ENCODE results near the gene NT5DC2.

Gene NT5DC2

DNA sequence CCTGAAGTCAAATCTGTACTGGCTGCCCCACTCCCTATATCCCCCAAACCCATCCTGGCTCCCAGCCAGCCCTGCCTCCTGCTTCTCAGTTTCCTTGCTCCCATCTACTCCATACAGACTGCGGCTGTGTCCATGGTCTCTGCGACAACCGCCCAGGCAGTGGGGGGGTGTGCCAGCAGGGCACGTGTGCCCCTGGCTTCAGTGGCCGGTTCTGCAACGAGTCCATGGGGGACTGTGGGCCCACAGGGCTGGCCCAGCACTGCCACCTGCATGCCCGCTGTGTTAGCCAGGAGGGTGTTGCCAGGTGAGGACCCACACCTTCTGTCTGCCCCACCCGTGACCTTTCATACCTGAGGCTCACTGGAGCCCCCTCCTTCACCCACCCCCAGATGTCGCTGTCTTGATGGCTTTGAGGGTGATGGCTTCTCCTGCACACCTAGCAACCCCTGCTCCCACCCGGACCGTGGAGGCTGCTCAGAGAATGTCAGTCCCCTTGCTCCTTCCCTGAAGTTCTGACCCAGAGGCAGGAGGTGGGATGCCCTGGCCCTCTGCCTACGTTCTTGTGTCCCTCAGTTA, 23.8 kb downstream of the NT5DC2 start:
- no peak for FAIRE-seq

DNA sequence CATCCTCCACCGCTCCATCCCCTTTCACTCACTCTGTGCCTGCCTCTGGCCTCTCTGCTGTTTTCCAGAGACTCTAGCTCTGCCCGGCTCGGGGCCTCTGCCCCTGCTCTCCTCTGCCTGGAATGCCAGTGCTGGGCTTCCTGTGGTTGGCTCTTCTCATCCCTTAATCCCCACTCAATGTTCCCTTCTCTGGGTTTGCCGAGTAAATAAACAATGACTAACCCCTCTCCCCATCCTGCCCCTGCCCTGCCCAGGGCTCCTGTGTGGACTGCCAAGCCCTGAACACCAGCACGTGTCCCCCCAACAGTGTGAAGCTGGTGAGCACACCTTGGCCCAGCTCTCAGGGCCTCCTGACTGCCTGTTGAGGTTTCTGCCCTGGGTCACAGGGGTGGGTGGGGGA, 26.3 kb downstream of the NT5DC2 start:
- FAIRE-seq, result no peak

DNA sequence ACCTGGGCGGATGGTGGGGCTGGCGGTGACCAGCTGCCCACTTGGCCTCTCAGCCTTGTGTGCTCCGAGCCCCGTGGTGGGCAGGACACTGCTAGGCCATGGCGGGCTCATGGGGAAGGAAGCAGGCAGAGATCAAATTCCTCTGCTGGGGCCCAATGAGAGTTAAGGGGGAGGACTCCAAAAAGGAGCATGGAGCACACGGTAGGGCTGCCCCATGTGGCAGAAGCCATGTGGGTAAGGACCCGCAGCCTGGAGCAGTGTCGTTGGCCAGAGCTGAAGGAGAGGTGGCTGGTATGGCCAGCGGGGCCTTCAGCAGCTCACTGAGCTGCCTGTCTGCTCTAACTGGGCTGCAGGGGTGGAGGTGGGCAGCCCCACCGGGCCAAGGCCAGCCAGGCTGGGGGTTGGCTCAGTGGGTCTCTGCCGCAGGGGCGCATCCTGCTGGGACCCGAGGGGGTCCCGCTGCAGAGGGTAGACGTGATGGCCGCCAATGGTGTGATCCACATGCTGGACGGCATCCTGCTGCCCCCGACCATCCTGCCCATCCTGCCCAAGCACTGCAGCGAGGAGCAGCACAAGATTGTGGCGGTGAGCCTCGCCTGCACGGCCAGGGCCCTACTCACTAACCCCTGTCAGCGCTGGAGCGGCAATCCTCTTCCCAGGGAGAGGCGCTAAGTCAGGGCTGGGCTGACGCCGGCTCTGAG, 27.2 kb downstream of the NT5DC2 start:
- no peak for FAIRE-seq

DNA sequence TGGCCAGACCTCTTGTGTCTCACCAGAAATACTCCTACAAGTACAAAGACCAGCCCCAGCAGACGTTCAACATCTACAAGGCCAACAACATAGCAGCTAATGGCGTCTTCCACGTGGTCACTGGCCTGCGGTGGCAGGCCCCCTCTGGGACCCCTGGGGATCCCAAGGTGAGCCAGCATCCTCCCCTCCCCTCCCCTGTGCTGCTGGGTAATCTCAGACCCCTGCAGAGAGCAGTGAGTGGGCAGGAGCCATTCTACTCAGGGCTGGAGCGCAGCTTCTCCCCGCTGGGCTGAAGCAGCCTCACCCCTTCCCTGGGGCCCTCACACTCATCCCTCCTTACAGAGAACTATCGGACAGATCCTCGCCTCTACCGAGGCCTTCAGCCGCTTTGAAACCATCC, 28.7 kb downstream of the NT5DC2 start:
- no peak for FAIRE-seq

DNA sequence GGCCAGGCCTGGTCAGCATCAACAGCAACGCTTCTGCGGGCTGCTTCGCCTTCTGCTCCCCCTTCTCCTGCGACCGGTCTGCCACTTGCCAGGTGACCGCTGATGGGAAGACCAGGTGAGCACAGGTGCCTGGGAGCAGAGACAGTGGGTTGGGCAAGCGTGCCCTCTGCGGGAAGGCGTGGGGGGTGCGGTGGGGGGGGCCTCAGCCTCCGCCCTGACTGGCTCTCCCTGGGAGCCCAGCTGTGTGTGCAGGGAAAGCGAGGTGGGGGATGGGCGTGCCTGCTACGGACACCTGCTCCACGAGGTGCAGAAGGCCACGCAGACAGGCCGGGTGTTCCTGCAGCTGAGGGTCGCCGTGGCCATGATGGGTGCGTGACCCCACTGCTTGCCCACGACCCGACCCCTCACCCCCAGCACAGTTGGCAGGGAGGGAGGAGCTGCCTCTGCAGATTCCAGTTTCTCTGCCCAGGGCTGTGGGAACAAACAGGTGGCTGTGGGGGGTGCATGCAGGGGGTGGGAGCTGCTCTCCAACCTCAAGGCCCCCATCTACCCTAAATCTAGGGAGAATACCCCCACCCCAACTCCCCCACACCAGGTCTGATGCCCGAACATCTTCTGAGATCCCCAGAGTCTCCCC, 29.8 kb downstream of the NT5DC2 start:
- FAIRE-seq, result no peak

DNA sequence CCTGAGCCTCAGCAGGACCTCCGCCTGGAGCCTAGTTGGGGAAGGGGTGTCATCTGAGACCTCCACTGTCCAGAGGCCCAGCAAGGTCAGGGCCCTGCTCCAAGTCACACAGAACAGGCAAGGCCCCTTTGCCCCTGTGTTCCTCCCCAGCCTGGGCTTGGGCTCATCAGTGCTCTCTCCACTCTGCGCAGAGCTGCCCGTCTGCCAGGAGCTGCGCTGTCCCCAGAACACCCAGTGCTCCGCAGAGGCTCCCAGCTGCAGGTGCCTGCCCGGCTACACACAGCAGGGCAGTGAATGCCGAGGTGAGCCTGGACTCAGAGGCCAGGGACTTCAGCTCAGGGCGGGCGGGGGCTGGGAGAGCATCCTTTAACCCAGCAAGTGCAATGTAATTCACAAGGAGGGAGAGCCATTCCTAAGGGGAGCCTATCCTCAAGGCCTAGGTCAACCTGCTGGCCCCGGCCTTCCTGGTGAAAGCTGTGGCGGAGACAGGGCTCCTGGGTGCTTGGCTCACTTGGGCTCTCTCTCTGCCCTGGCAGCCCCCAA, 30.8 kb downstream of the NT5DC2 start:
- FAIRE-seq, result no peak

DNA sequence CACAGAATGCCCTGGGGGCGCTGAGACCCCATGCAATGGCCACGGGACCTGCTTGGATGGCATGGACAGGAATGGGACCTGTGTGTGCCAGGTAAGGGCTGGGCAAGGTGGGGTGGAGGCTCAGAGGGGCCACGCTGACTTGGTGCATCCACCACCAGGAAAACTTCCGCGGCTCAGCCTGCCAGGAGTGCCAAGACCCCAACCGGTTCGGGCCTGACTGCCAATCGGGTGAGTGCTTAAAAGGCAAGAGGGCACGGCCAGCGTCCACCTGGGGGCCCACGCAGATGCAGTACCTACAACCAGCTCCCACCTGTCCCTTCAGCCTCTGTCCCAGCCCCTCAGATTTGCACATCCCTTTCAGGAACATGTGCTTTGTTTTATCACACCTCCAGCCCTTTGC, 31.7 kb downstream of the NT5DC2 start:
- no peak for FAIRE-seq

DNA sequence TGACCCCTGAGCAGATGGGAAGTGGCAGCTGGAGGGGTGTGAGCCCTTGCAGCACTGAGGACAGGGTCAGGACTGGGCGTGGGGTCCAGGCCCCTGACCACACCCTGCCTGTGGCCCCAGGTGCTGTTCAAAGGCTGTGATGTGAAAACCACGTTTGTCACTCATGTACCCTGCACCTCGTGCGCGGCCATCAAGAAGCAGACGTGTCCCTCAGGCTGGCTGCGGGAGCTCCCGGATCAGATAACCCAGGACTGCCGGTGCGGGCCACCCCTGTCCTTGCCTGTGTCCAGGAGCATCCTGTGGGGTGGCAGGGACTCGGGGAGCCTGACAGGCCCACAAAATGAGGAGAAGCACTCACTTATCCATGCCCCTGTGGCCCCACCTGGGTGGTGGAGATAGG, 32.6 kb downstream of the NT5DC2 start:
- no peak for FAIRE-seq

DNA sequence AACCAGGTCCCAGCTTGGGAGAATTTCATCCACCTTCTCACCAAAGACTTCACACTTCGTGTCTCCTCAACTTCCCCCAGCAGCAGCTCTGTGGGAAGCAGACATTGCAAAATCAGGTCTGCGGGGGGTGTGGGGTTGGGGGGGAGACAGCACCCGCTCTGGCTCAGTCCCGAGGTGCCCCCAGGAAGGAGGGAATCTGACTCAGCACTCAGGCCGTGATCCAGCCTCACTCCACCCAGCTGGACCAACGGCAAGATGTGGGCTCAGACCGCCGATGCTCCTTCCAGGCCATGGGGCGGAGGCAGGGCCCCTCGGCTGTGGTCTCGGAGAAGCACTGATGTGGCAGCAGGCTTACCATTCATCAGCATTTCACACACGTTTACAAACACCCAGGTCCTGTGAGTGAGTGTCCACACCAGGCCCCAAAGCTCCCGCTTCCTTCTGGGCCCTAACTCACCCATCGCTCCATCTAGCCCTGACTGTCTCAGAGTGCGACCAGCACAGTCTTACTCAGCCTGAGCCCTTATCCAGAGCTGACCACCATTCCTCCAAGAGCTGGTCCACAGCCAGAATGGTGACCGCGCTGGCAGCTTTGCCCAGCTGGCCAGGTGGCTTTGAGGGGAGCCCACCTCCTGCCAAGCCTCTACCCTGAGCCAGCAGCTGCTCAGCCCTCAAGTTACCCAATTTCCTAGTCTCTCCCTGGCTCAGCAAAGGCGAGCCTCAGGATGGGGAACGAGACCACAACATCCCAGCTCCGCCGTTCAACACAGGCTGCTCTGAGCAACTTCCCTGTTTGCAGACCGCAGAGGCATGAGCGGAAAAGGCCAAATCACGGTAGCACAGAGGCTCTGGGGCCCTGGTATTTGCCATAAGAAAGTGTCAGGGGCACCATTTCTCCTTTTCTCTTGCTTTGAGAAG, 35.3 kb downstream of the NT5DC2 start:
- FAIRE-seq, result no peak

DNA sequence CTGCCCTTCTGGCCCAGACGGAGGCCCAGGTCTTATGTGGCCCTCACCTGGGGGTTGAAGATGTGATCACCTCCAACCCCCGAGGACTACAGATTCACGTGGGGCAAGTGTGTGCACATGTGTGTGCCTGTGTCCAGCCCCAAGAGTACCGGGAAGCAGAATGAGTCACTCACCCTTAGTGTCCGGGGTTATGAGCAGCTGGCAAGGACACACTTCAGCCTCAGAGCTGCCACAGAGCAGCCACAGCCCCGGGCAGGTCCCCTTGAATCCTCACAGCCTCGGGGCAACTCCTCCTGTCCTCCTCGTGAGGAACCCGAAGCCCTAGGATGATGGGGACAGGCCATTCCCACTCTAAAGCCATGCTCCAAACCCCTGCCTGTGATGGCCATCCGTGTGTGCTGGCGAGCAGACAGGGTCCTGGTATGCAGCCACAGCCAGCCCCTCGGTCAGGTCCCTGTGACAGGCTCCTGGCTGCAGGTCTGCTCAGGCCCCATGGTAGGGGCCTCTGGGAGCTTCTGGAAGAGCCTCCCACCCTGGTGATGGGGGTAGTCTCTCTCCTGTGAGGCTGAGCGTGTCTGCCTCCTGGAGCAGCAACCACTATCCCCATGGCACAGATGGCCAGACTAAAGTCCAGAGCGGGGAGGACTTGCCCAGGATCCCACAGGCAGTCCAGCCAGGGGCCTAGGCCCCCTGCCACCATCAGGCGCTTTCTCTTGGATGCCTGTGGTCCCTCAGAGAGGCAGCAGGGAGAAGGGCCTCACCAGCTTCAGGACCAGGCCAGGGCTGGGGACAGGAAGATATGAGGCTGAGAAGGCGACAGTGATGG, 37.7 kb downstream of the NT5DC2 start:
- FAIRE-seq, result no peak

DNA sequence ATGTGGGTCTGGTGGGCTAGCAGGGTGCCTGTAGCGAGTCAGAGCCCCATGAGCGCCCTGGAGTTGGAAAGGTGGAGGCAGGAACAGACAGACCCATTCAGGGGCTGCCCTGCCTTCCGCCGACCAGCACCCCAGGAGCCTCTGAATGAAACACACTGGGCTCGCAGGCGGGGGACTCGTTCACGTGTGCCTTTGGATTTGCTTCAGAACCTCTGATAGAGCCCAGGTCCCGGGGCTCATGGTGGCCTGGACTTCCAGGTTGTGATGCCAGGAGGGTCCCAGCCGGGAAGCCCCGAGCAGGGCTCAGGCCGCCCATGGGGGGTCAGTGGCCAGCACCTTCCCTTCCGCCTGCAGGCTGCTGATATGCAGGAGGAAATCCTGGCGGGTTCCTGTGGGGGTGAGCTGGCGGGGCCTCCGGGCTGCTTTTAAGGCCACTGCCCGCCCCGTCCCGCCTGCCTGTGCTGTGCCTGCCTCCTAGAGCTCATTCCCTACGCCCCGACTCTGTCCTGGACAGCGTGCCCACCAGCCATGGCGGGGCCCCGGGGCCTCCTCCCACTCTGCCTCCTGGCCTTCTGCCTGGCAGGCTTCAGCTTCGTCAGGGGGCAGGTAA, 38.7 kb downstream of the NT5DC2 start, which contains the start of gene STAB1:
Gene STAB1, plus strand, starts transcription at position 453 of the 610 bp plus-strand sequence. Its CDS starts 76 bp downstream, at position 529.
- FAIRE-seq, result no peak

DNA sequence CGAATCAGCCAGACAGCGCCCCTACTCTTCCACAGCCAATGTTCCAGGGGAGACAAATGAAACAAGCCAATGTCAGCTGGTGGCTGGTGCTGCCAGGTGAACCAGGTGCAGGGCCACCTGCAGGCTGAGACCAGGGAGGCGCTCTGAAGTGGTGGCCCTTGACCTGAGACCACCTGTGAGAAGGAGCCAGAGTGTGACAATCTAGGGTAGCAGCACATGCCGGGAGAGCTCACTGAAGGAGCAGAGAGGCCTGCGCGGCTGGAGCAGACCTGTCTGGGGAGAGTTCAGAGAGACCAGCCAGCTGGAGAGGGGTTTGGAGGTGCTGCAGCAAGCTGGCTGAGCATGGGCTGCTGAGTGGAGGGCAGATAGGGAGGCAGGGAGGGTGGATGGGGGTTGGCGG, 39.2 kb downstream of the NT5DC2 start:
- no peak for FAIRE-seq

DNA sequence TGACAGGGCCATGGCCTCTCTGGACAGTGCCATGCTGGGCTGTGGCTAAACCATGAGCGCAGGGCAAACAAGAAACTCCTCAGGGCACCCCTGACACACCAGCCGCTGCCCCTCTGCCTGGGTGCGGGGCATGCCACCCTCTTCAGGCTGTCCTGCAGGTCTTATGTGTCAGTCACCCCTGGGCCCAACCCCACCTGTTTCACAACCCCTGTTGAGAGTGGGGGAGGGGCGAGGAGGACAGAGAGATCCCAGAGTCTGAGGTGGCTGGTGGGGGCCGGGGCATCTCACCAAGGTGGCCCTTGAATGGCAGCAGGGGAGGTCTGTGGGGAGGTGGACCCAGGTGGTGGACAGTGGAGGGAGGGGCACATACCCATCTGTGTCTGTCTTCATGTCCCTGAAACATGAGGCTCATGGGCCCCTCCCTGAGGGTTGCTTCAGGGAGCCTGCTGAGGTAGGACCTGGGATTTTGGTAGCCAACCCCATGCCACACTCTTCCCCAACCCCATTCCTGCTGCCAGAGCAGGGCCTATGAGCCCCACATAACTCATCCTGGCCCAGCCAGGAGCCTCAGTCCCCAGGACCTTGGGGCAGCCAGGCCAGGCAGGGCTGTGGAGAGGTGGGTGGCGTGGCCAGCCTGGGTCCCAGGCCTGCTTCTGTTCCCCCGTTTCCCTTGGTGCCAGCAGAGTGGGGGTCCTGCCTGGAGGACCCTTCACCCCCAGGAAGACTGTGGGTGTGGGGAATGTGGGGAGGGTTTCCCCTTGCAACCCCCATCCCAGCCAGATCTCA, 40.2 kb downstream of the NT5DC2 start:
- FAIRE-seq, result no peak

DNA sequence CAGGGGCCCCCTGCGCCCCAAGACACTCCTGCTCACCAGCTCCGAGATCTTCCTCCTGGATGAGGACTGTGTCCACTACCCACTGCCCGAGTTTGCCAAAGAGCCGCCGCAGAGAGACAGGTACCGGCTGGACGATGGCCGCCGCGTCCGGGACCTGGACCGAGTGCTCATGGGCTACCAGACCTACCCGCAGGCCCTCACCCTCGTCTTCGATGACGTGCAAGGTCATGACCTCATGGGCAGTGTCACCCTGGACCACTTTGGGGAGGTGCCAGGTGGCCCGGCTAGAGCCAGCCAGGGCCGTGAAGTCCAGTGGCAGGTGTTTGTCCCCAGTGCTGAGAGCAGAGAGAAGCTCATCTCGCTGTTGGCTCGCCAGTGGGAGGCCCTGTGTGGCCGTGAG, 41.6 kb downstream of the NT5DC2 start:
- FAIRE-seq, result no peak

DNA sequence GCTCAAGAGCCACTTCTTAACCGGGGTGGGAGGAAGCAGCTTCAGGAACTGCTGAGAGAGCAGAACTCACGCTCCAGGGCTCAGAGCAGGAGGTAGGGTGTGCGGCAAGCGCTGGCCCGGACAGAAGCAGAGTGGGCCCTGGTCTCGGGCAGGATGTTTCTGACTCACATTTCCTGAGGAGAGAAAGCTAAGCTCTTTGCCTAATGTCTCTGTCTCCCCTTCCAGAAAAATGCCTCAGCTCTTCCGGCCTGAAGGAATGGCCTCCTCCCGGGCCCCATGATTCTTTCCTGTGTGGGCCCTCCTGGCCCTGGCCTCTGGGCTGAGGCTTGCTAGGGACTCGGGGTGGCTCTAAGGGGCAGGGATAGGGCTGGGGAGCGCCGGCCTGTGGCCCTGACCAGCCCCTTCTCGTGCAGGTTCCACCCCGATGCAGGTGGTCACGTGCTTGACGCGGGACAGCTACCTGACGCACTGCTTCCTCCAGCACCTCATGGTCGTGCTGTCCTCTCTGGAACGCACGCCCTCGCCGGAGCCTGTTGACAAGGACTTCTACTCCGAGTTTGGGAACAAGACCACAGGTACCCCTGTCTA, 42.6 kb downstream of the NT5DC2 start:
- FAIRE-seq, result no peak

DNA sequence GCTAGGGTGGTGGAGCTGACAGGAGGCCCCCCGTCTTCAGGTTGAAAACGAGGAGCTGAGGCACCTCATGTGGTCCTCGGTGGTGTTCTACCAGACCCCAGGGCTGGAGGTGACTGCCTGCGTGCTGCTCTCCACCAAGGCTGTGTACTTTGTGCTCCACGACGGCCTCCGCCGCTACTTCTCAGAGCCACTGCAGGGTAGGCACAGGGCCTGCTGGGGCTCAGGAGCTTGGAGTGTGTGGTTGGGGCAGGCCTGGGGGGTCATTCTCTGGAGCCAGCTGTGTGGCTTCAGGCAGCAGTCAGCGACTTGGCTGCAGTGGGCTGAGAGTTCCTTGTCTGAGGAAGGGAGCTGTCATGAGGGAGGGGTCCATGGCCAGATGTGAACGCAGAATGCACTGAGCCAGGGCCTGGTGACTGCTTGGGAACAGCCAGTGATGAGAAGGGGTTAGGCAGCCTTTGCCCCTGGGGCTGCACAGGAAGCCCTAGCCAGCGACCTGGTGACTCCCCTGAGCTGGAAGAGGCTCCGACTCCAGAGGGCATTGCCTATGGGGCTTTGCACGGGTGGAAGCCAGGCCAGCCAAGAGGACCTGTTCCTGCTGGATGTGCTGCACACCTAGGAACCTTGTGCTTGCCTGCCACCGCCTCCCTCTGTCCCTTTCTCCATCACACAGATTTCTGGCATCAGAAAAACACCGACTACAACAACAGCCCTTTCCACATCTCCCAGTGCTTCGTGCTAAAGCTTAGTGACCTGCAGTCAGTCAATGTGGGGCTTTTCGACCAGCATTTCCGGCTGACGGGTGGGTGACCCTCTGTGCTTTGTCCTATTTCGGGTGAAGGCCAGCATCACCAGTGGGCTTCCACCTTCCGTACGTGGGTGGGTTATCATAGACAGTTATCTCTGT, 43.4 kb downstream of the NT5DC2 start:
- FAIRE-seq, result no peak

DNA sequence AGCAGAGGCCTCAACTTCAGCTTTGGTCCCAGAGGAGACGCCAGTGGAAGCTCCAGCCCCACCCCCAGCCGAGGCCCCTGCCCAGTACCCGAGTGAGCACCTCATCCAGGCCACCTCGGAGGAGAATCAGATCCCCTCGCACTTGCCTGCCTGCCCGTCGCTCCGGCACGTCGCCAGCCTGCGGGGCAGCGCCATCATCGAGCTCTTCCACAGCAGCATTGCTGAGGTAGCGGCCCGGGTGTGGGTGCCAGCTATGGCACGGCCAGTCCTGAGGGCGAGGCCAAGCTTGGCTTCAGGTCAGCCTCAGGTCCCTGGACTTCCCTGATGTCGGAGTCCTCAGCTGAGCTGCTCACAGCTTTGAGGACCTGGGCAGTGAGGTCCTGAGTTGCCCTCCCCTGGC, 44.2 kb downstream of the NT5DC2 start:
- FAIRE-seq, result no peak

DNA sequence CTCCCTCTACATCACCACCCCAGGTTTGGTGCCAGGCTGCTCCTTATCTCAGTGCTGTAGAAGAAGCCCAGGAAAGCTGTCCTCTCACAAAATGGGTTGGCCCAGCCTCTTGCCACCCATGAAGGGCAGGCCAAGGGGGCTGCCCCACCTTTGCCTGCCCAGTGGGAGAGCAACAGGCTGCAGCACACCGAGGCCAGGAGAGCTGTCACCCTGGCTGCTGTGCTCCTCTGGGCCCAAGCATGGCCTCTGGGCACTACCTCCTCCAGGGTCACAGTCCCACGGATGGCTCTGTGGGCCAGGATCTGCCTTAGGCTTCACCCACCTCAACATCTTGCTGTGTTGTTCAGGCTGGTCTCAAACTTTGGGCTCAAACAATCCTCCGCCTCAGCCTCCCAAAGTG, 44.9 kb downstream of the NT5DC2 start:
- FAIRE-seq, result no peak
